Subcutaneous adipose tissue (tissue), 4 donors: ENCODE measurements around the gene TIMM8B. TPM values are rescaled to one million over a fixed set of nuclear protein-coding genes. Genes with fewer than 3 reads are reported as not detected.

Experiments used
- CTCF ChIP-seq: fragments of 450-650 bp; IDR thresholded peaks from one replicate; pipeline ENCODE4 v1.5.1; 2016; ENCODE audit warnings: low read depth, mild to moderate bottlenecking, control low read depth, antibody characterized with exemption, moderate library complexity
- total RNA-seq, 4 donors: library from RNA; depleted of rRNA; stranded (reverse); fragments of >200 nt; gene quantifications; one replicate each; pipeline ENCODE4 v1.1.0, GENCODE V29; 2016

TIMM8B gene
- total RNA-seq, 4 donors from 2014 or later = 30.9 to 56.6 (median 48.0) TPM

DNA sequence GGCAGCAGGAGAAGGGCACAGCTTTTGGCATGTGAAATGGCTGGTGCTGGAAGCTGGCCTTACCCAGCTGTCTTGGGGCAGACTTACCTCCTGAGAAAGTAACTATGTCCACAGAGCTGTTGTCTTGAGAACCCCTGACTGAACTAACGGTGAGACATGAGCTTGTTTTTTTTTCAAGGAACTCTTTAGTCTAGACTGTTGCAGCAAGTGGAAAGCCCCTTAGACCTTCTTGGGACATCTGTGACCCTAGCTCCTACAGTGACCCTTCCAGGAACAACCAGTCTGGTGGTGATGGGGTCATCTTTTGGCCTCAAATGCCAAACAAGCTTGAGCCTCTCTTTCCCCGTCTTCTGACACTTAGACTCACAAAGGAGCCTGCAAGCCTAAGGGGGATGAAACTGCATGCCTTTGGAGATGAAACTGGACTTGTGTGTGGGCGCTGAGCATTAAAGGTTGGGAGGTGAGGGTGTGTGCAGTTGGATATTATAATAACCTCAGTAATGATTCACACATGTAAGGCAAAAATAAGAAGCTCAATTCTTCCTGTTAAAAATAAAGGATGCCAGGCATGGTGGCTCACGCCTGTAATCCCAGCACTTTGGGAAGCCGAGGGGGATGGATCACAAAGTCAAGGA is 35.5 kb upstream of the TIMM8B start:
- no peak for TF ChIP-seq CTCF

GRCh38 chr11:112118176-112118575 is 31.6 kb upstream of the TIMM8B start:
- no peak for TF ChIP-seq CTCF

- TF ChIP-seq CTCF = no peak
Observed at GRCh38 chr11:112115386-112115785, 28.8 kb upstream of the TIMM8B start.

DNA sequence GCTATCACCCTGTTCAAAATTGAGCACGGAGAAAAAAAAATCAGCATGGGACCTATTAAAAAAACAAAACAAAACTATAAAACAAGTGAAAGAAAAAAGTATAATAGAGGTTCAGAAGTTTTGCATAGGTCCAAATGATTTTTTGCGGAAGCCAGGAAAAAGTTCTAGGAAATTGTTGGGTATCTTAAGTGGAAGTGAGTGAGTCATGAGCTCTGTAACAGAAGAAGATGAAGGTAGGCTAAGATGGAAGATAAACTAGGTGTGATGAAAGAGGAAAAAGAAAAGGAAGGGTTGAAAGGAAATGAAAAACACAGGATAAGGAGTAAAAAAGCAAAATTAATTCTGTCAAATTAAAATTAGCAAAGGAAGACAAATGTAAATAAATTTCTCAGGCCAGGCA is 27.9 kb upstream of the TIMM8B start:
- no peak for TF ChIP-seq CTCF

DNA sequence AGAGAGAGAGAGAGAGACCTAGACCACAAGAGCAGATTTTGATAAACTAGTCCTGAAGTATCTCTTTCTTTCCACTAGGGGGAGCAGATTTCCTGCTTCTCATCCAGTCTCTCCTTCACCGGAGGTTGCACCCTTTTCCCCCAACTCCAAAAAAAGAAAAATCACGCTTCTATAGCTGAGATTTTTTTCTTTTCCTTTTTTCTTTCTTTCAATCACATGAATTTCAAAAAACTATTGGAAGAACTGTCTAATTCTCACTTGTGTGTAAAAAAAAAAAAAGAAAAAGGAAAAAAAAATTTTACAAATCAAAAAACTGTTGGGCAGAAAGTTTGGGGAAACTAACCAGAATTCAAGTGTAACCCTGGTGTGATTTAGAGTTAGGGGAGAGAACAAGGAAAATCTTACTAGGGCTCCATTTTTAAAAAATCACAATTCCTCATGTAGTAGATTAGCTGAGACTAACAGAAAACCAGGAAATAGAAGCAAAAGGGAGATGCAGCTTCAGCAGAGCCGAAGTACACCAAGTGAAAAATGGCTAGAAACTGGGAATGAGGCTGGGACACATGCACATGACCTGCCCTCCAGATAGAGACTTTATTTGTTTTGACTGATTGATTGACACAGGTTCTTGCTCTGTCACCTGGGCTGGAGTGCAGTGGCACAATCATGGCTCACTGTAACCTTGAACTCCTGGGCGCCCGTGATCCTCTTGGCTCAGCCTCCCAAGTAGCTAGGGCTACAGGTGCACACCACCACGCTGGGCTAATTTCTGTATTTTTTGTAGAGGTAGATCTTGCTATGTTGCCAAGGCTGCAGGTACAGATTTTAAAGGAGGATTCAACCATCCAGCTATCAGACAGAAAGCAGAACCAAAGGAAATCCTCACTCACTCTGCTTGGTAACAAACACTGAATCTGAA is 27.2 kb upstream of the TIMM8B start:
- no peak for TF ChIP-seq CTCF

DNA sequence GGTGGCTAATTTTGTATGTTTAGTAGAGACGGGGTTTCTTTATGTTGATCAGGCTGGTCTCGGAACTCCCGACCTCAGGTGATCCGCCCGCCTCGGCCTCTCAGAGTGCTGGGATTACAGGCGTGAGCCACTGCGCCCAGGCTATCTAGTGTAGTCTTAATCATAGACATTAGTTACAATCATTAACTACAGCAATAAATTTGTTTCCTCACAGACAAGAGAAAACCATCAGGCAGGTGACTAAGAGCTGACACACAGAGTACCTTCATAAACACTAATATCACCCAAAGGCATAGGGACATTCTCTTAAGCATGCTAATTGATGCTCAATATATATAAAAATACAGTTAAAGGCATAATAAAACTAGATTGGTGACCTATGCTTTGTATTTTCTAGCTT is 19.5 kb upstream of the TIMM8B start:
- TF ChIP-seq CTCF = no peak

DNA sequence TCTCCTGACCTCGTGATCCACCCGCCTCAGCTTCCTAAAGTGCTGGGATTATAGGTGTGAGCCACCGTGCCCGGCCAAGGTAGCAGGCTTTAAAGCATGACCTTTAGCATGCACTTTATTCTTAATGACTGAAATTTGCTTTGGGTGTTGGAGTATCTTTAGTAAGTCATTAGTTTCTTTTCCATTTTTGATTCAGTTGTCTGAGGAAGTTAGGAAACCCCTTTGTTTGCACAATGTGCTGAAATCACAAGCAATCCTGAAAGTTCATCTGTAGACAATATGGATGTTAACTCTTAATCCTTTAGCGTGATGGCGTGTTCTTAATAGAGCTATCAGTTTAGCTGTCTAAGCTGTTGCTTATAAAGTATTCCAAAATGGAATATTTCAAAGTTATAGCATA is 16.9 kb upstream of the TIMM8B start:
- TF ChIP-seq CTCF = no peak
